Naive thymus-derived CD4-positive, alpha-beta T cell (primary cell): ENCODE data around the gene REG1B. TPM values are rescaled to one million over a fixed set of nuclear protein-coding genes. Genes with fewer than 3 reads are reported as not detected.
"Not testable (repeated sequence)": the region's sequence is repeated elsewhere in the genome, so short reads cannot be mapped to it uniquely, and the experiment has no call there.

Source experiments
- ATAC-seq: fragments of 150-1000 bp; cut with Tn5 transposase; 2 replicates; pipeline ENCODE4 v1.10.0; 2021; ENCODE audit warnings: mild to moderate bottlenecking, moderate library complexity
- CTCF ChIA-PET: fragments of 350-600 bp; sonication (Branson Sonifier 250); formaldehyde crosslinking; loops from one replicate; lab custom pipeline; 2021; ENCODE audit warnings: antibody characterized with exemption; lab: Charles Lee
- POLR2A ChIA-PET: fragments of 350-600 bp; sonication (Branson Sonifier 250); formaldehyde crosslinking; loops from one replicate; lab custom pipeline; 2021; ENCODE audit warnings: antibody characterized with exemption, inconsistent platforms; lab: Charles Lee
- DNase-seq, 9 donors: peaks; one replicate each; pipeline versions ENCODE4 v3.0.0 to v3.0.0-alpha.2; 2020 to 2022; ENCODE audit warnings: mixed read lengths in 1 of 9
- H3K27ac ChIP-seq: one replicate; pipeline ENCODE4 v1.7.0; 2013; ENCODE audit warnings: mild to moderate bottlenecking, low read depth, low read length, moderate library complexity
- H3K27me3 ChIP-seq, 2 donors: one replicate each; pipeline ENCODE4 v1.7.0; 2013; ENCODE audit warnings: low read length in 2 of 2, mild to moderate bottlenecking in 2 of 2, moderate library complexity in 2 of 2; ENCODE audit not compliant: control insufficient read depth in 2 of 2, insufficient read depth in 2 of 2
- H3K36me3 ChIP-seq, 3 experiments: 1 replicate in 2 of 3; 2 replicates in 1 of 3; pipeline ENCODE4 v1.7.0; 2013; ENCODE audit warnings: low read length in 3 of 3, mild to moderate bottlenecking in 3 of 3, moderate library complexity in 1 of 3; ENCODE audit not compliant: insufficient read depth in 3 of 3, control insufficient read depth in 2 of 3
- H3K4me1 ChIP-seq, 2 donors: one replicate each; pipeline ENCODE4 v1.7.0; 2013; ENCODE audit warnings: low read length in 2 of 2, mild to moderate bottlenecking in 2 of 2, moderate library complexity in 1 of 2; ENCODE audit not compliant: control insufficient read depth in 2 of 2, insufficient read depth in 2 of 2
- H3K4me3 ChIP-seq: 2 replicates; pipeline ENCODE4 v1.7.0; 2013; ENCODE audit warnings: mild to moderate bottlenecking, low read length
- H3K9me3 ChIP-seq, 3 experiments: 1 replicate in 2 of 3; 2 replicates in 1 of 3; pipeline ENCODE4 v1.7.0; 2013; ENCODE audit warnings: low read length in 3 of 3; ENCODE audit not compliant: control insufficient read depth in 2 of 3
- H3K27ac Mint-ChIP-seq, 9 donors: one replicate each; pipeline ENCODE4 v1.8.0; 2020 to 2022; ENCODE audit warnings: mixed read lengths in 9 of 9, mild to moderate bottlenecking in 8 of 9, moderate library complexity in 5 of 9, inconsistent platforms in 2 of 9
- H3K27me3 Mint-ChIP-seq, 5 donors: one replicate each; pipeline ENCODE4 v1.8.0; 2021 to 2022; ENCODE audit warnings: mixed read lengths in 5 of 5, mild to moderate bottlenecking in 1 of 5
- H3K36me3 Mint-ChIP-seq, 5 donors: one replicate each; pipeline ENCODE4 v1.8.0; 2020 to 2022; ENCODE audit warnings: mixed read lengths in 5 of 5, mild to moderate bottlenecking in 3 of 5, inconsistent platforms in 1 of 5
- H3K4me1 Mint-ChIP-seq, 7 donors: one replicate each; pipeline ENCODE4 v1.8.0; 2020 to 2022; ENCODE audit warnings: mixed read lengths in 7 of 7, mild to moderate bottlenecking in 3 of 7, inconsistent platforms in 1 of 7
- H3K4me3 Mint-ChIP-seq, 10 donors: one replicate each; pipeline ENCODE4 v1.8.0; 2020 to 2022; ENCODE audit warnings: mild to moderate bottlenecking in 10 of 10, mixed read lengths in 10 of 10, moderate library complexity in 6 of 10, inconsistent platforms in 2 of 10
- H3K9me3 Mint-ChIP-seq, 11 donors: one replicate each; pipeline ENCODE4 v1.8.0; 2020 to 2022; ENCODE audit warnings: mixed read lengths in 11 of 11, mild to moderate bottlenecking in 4 of 11, inconsistent platforms in 1 of 11, moderate library complexity in 1 of 11
- intact Hi-C, 2 donors: fragments of 100-400 bp; cut with micrococcal nuclease; formaldehyde crosslinking; loops; one replicate each; pipeline ENCODE4 v1.15.1; 2023
- polyA plus RNA-seq, 2 donors: library from polyadenylated mRNA; unstranded; fragments of 300-500 nt; fragmentation: Illumina TruSeq; gene quantifications; one replicate each; pipeline ENCODE4 v1.2.3, GENCODE V29; 2021
- total RNA-seq, 6 experiments: library from RNA in 5 of 6; stranded (reverse) in 5 of 6; gene quantifications; 1 replicate in 5 of 6; 2 replicates in 1 of 6; pipeline ENCODE4 v1.2.3 and lab custom pipeline; 2021 to 2026

Gene REG1B
- total and polyA plus RNA-seq, 7 experiments from 2014 or later: not detected

- H3K36me3 ChIP-seq: not testable (repeated sequence)
- H3K9me3 Mint-ChIP-seq: peaks cover 0 to 20% (median 3%) of the 10 kb centered on the region in 11 donors
Observed at GRCh38 chr2:79053486-79053885, 34.3 kb downstream of the REG1B start.

GRCh38 chr2:79041032-79041448 lies 46.8 kb downstream of the REG1B start:
- intact Hi-C loops: no loop called here
- ChIA-PET CTCF (no interaction called here), POLR2A (no interaction called here)
- Mint-ChIP-seq H3K27ac (no peak overlapping the region), H3K4me3 (no peak overlapping the region), H3K36me3 (no peaks in the 10 kb centered on the region), H3K27me3 (no peaks in the 10 kb centered on the region), H3K4me1 (no peaks in the 10 kb centered on the region), H3K9me3 (peaks cover 0 to 11% (median 3%) of the 10 kb centered on the region in 11 donors)
- no peak for DNase-seq
- H3K36me3 ChIP-seq: no peaks in the 10 kb centered on the region
- H3K27me3 ChIP-seq: no peaks in the 10 kb centered on the region
- no peak overlapping the region for H3K4me3 ChIP-seq
- H3K27ac ChIP-seq: no peak overlapping the region
- no peaks in the 10 kb centered on the region for H3K4me1 ChIP-seq
- H3K9me3 ChIP-seq: no peaks in the 10 kb centered on the region
- no peak for ATAC-seq

More at GRCh38 chr2:79053486-79053885, 34.3 kb downstream of the REG1B start:
- H3K27me3 ChIP-seq, H3K4me3 ChIP-seq, DNase-seq, POLR2A ChIA-PET, H3K4me1 Mint-ChIP-seq, H3K9me3 ChIP-seq, intact Hi-C loops, H3K27me3 Mint-ChIP-seq, H3K27ac Mint-ChIP-seq, CTCF ChIA-PET, H3K27ac ChIP-seq, H3K4me3 Mint-ChIP-seq, H3K4me1 ChIP-seq, ATAC-seq, H3K36me3 Mint-ChIP-seq: not testable (repeated sequence)

- H3K36me3 Mint-ChIP-seq: no peaks in the 10 kb centered on the region
- Histone ChIP-seq H3K27me3 (no peaks in the 10 kb centered on the region), H3K36me3 (no peaks in the 10 kb centered on the region), H3K4me1 (no peaks in the 10 kb centered on the region), H3K27ac (no peak overlapping the region), H3K9me3 (no peaks in the 10 kb centered on the region), H3K4me3 (no peak overlapping the region)
- CTCF ChIA-PET: interaction anchor here (0.6 kb wide), 1 partner anchor 35 kb away, joined by 3 read pairs; no protein-coding TSS in a partner anchor
- ATAC-seq (no peak), DNase-seq (no peak)
- no peaks in the 10 kb centered on the region for H3K4me1 Mint-ChIP-seq
- no peak overlapping the region for H3K4me3 Mint-ChIP-seq
- H3K27ac Mint-ChIP-seq: no peak overlapping the region
- intact Hi-C loops: no loop called here
- POLR2A ChIA-PET: no interaction called here
- no peaks in the 10 kb centered on the region for H3K27me3 Mint-ChIP-seq
- H3K9me3 Mint-ChIP-seq: peaks cover 0 to 11% (median 2%) of the 10 kb centered on the region in 11 donors
Observed at GRCh38 chr2:79039944-79040343, 47.8 kb downstream of the REG1B start.

Other genes starting within 250 kb of the REG1B start
- not detected for gene REG3G, start 62.3 kb downstream of the REG1B start, total RNA-seq
- not detected for gene REG3G, start 62.3 kb downstream of the REG1B start, polyA plus RNA-seq
- not detected for gene REG1A, start 32.5 kb upstream of the REG1B start, total RNA-seq
- not detected for gene REG1A, start 32.5 kb upstream of the REG1B start, polyA plus RNA-seq
- gene REG3A, start 71.8 kb upstream of the REG1B start, total RNA-seq: not detected
- gene REG3A, start 71.8 kb upstream of the REG1B start, polyA plus RNA-seq: not detected